DND-41 (cell line): ENCODE measurements around the gene KIF25.

Experiments
- ATAC-seq: fragments of 200-7000 bp; cut with Tn5 transposase; 3 replicates; pipeline ENCODE4 v1.9.1; 2021; ENCODE audit warnings: low read depth; ENCODE audit not compliant: insufficient read depth
- DNase-seq: peaks from one replicate; pipeline ENCODE4 v3.0.0-alpha.2; 2020
- H2AFZ ChIP-seq: 2 replicates; pipeline ENCODE4 v1.6.0; 2012; ENCODE audit warnings: low read depth, low read length
- H3K27ac ChIP-seq: 2 replicates; pipeline ENCODE4 v1.5.1; 2012; ENCODE audit warnings: low read length, inconsistent platforms
- H3K27me3 ChIP-seq: fragments of 200-600 bp; sonication (generic); 2 replicates; pipeline ENCODE4 v1.6.0; 2012; ENCODE audit warnings: low read length, mild to moderate bottlenecking, inconsistent platforms; ENCODE audit not compliant: insufficient read depth, poor library complexity
- H3K36me3 ChIP-seq: 2 replicates; pipeline ENCODE4 v1.5.1; 2012; ENCODE audit warnings: low read length, inconsistent platforms; ENCODE audit not compliant: insufficient read depth
- H3K4me1 ChIP-seq: 2 replicates; pipeline ENCODE4 v1.5.1; 2012; ENCODE audit warnings: mild to moderate bottlenecking, low read length; ENCODE audit not compliant: insufficient read depth
- H3K4me2 ChIP-seq: 2 replicates; pipeline ENCODE4 v1.6.0; 2012; ENCODE audit warnings: mild to moderate bottlenecking, moderate library complexity, low read length, inconsistent platforms; ENCODE audit not compliant: insufficient read depth
- H3K4me3 ChIP-seq, 2 experiments: fragments of 200-600 bp in 1 of 2; shearing (Covaris generic) in 1 of 2; 2 replicates each; pipeline ENCODE4 v1.5.1; 2012 to 2016; ENCODE audit warnings: inconsistent platforms in 2 of 2, low read length in 2 of 2, mild to moderate bottlenecking in 2 of 2, low read depth in 1 of 2, moderate library complexity in 1 of 2
- H3K79me2 ChIP-seq: 2 replicates; pipeline ENCODE4 v1.6.0; 2012; ENCODE audit warnings: low read length, inconsistent platforms; ENCODE audit not compliant: insufficient read depth
- H3K9ac ChIP-seq: 2 replicates; pipeline ENCODE4 v1.6.0; 2012; ENCODE audit warnings: low read depth, mild to moderate bottlenecking, inconsistent platforms, low read length, moderate library complexity
- H3K9me3 ChIP-seq: 2 replicates; pipeline ENCODE4 v1.5.1; 2012; ENCODE audit warnings: low read length, moderate library complexity, mild to moderate bottlenecking, inconsistent platforms; ENCODE audit not compliant: insufficient read depth, severe bottlenecking
- H4K20me1 ChIP-seq: 2 replicates; pipeline ENCODE4 v1.6.0; 2012; ENCODE audit warnings: low read length; ENCODE audit not compliant: insufficient read depth
- CTCF ChIP-seq: IDR thresholded peaks from 2 replicates; pipeline ENCODE4 v1.5.1; 2012; ENCODE audit warnings: borderline replicate concordance, low read length, moderate library complexity, mild to moderate bottlenecking; ENCODE audit not compliant: poor library complexity, severe bottlenecking; ENCODE audit errors: extremely low read depth
- EZH2 ChIP-seq: IDR thresholded peaks from 3 replicates; pipeline ENCODE4 v1.6.1; 2012; ENCODE audit warnings: borderline replicate concordance, low read depth, mild to moderate bottlenecking, moderate library complexity, low read length, inconsistent platforms; ENCODE audit not compliant: severe bottlenecking

KIF25 gene

GRCh38 chr6:168047841-168048723 lies 50.6 kb downstream of the KIF25 start:
- H3K4me1 ChIP-seq: no peaks in the 10 kb centered on the region
- H3K9me3 ChIP-seq: peaks cover 22% of the 10 kb centered on the region
- DNase-seq (no peak), ATAC-seq (no peak)
- TF ChIP-seq CTCF: no peak
- no peak for TF ChIP-seq EZH2
- H3K27ac ChIP-seq: no peak overlapping the region
- H3K4me2 ChIP-seq: no peak overlapping the region
- no peaks in the 10 kb centered on the region for H4K20me1 ChIP-seq
- H3K4me3 ChIP-seq: no peak overlapping the region
- no peaks in the 10 kb centered on the region for H3K27me3 ChIP-seq
- H3K9ac ChIP-seq: no peak overlapping the region
- no peaks in the 10 kb centered on the region for H3K36me3 ChIP-seq
- H3K79me2 ChIP-seq: no peaks in the 10 kb centered on the region
- no peak overlapping the region for H2AFZ ChIP-seq

DNA sequence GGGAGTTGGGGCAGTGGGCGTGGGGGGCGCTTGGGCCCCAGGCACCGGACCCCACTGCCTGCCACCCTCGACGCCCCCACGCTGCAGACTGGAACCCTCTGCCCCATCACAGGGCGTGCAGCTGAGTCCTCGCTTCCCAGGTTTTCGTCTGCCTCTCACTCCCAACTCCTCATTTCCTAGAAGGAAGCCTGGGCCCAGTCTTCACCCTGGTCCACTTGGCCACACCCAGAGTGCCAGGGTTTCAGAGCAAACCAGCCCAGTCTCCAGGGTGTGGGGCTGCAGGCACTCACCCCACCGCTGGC lies 51.2 kb downstream of the KIF25 start:
- Histone ChIP-seq H3K4me2 (no peak overlapping the region), H3K27ac (no peak overlapping the region), H3K4me1 (no peaks in the 10 kb centered on the region), H3K4me3 (no peak overlapping the region), H3K79me2 (no peaks in the 10 kb centered on the region), H3K9me3 (peaks cover 20% of the 10 kb centered on the region), H4K20me1 (no peaks in the 10 kb centered on the region), H3K9ac (no peak overlapping the region), H3K27me3 (no peaks in the 10 kb centered on the region), H2AFZ (no peak overlapping the region), H3K36me3 (no peaks in the 10 kb centered on the region)
- ATAC-seq: no peak
- TF ChIP-seq EZH2: no peak
- TF ChIP-seq CTCF: no peak
- DNase-seq: no peak

DNA sequence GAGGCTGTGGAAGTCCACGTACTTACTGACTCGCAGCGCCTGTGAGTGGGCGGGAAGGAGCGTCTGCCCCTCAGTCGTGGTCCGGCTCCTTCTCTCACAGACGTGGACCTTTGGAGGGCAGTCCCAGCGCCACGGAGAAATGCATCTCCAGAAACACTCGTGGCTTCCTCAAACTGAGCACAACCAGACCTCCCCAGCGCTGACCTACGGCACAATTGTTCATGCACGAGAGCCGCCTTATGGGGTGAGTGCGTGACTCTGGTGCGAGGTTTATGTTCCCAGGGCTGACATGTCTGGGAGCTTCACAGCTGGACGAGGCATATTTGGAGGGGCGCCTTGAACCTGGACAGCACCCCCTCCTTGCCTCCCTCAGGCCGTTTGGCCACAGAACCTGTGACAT lies 51.8 kb downstream of the KIF25 start:
- Histone ChIP-seq H3K36me3 (no peaks in the 10 kb centered on the region), H3K27me3 (no peaks in the 10 kb centered on the region), H3K27ac (no peak overlapping the region), H3K79me2 (no peaks in the 10 kb centered on the region), H3K4me1 (no peaks in the 10 kb centered on the region), H3K4me3 (no peak overlapping the region), H3K4me2 (no peak overlapping the region), H3K9me3 (peaks cover 17% of the 10 kb centered on the region), H4K20me1 (no peaks in the 10 kb centered on the region), H2AFZ (no peak overlapping the region), H3K9ac (no peak overlapping the region)
- ATAC-seq: no peak
- TF ChIP-seq CTCF (no peak), EZH2 (no peak)
- DNase-seq: no peak
